K562 (cell line): Measurements from ENCODE around the gene TNFRSF18. TPM values are rescaled to one million over a fixed set of nuclear protein-coding genes. Genes with fewer than 3 reads are reported as not detected.

Source experiments
- ATAC-seq: fragments of 200-7000 bp; cut with Tn5 transposase; 3 replicates; pipeline ENCODE4 v1.9.1; 2020; ENCODE audit warnings: moderate library complexity
- BruUV-seq: library from RNA; stranded (reverse); fragments of 400-500 nt; replicated peaks from 2 replicates; lab custom pipeline; 2021; lab: Mats Ljungman, UMichigan
- CTCF ChIA-PET: fragments of 300-600 bp; formaldehyde crosslinking; extraction: SDS; loops from one replicate; lab custom pipeline; 2021; ENCODE audit warnings: low intra/inter-chr PET ratio; lab: Yijun Ruan, JAX
- POLR2A ChIA-PET: fragments of 300-600, 350-650 bp; sonication (Branson Sonifier 250); formaldehyde crosslinking; extraction: SDS; loops from one replicate; lab custom pipeline; 2021; ENCODE audit warnings: antibody characterized with exemption, inconsistent platforms; lab: Yijun Ruan, JAX
- DNase-seq, 4 experiments: peaks; one replicate each; pipeline versions ENCODE4 v3.0.0 to v3.0.0-alpha.2; 2011 to 2018; ENCODE audit warnings: low spot score in 3 of 4, mixed read lengths in 3 of 4; ENCODE audit errors: extremely low read depth in 1 of 4
- FAIRE-seq: peaks from 2 replicates; lab custom pipeline; 2011; peaks lifted over from hg19 to GRCh38; lab: Jason Lieb, UNC
- H2AFZ ChIP-seq: 2 replicates; pipeline ENCODE4 v1.6.0; 2011; ENCODE audit warnings: low read depth, low read length, control low read depth, inconsistent platforms
- H3K27ac ChIP-seq: fragments of 200-600 bp; 3 replicates; pipeline ENCODE4 v1.8.0; 2011; ENCODE audit warnings: low read depth, mild to moderate bottlenecking, control low read depth, inconsistent platforms, low read length, moderate library complexity, mixed read lengths; ENCODE audit errors: extremely low read depth
- H3K27me3 ChIP-seq, 2 experiments: fragments of 300-600 bp in 1 of 2; 2 replicates in 1 of 2; 3 replicates in 1 of 2; pipeline versions ENCODE4 v1.6.0 to v1.8.0; 2011; ENCODE audit warnings: inconsistent platforms in 2 of 2, low read length in 2 of 2, mild to moderate bottlenecking in 1 of 2, mixed read lengths in 1 of 2, moderate library complexity in 1 of 2; ENCODE audit not compliant: control insufficient read depth in 2 of 2, insufficient read depth in 2 of 2
- H3K36me3 ChIP-seq: fragments of 300-600 bp; 3 replicates; pipeline ENCODE4 v1.8.0; 2011; ENCODE audit warnings: mild to moderate bottlenecking, low read length, inconsistent platforms; ENCODE audit not compliant: control insufficient read depth, insufficient read depth
- H3K4me1 ChIP-seq, 2 experiments: fragments of 200-600 bp in 1 of 2; replicated peaks in 1 of 2; 2 replicates in 1 of 2; 3 replicates in 1 of 2; pipeline versions ENCODE4 v1.5.1 to v1.8.0; 2011; ENCODE audit warnings: inconsistent platforms in 2 of 2, low read length in 2 of 2, mild to moderate bottlenecking in 1 of 2, mixed read lengths in 1 of 2, moderate library complexity in 1 of 2; ENCODE audit not compliant: control insufficient read depth in 2 of 2, insufficient read depth in 2 of 2
- H3K4me2 ChIP-seq: 2 replicates; pipeline ENCODE4 v1.6.1; 2011; ENCODE audit warnings: low read length, control low read depth, inconsistent platforms, mixed read lengths; ENCODE audit not compliant: insufficient read depth
- H3K4me3 ChIP-seq: fragments of 200-600 bp; sonication (generic), shearing (Covaris generic); 2 replicates; pipeline ENCODE4 v1.5.1; 2016; ENCODE audit warnings: control low read depth, inconsistent platforms
- H3K79me2 ChIP-seq: fragments of 200-600 bp; 3 replicates; pipeline ENCODE4 v1.8.0; 2011; ENCODE audit warnings: low read length, inconsistent platforms; ENCODE audit not compliant: control insufficient read depth, insufficient read depth
- H3K9ac ChIP-seq, 2 experiments: 2 replicates each; pipeline versions ENCODE4 v1.6.0 to v1.6.1; 2011; ENCODE audit warnings: low read depth in 2 of 2, low read length in 2 of 2, control low read depth in 1 of 2, inconsistent platforms in 1 of 2, mild to moderate bottlenecking in 1 of 2, mixed read lengths in 1 of 2; ENCODE audit not compliant: insufficient read depth in 1 of 2
- H3K9me1 ChIP-seq: one replicate; pipeline ENCODE4 v1.6.0; 2011; ENCODE audit warnings: inconsistent platforms, mild to moderate bottlenecking, low read length, moderate library complexity; ENCODE audit not compliant: control insufficient read depth, insufficient read depth
- H3K9me3 ChIP-seq: replicated peaks from 2 replicates; pipeline ENCODE4 v1.5.1; 2011; ENCODE audit warnings: low read depth, low read length, inconsistent platforms; ENCODE audit not compliant: control insufficient read depth, insufficient read depth
- H4K20me1 ChIP-seq: replicated peaks from 2 replicates; pipeline ENCODE4 v1.6.1; 2011; ENCODE audit warnings: low read length, inconsistent platforms, mixed read lengths; ENCODE audit not compliant: control insufficient read depth, insufficient read depth
- CBFB ChIP-seq: sonication (generic); formaldehyde crosslinking; IDR thresholded peaks from 2 replicates; pipeline ENCODE4 v1.4.0; 2020; ENCODE audit warnings: mild to moderate bottlenecking, missing genetic modification reagents
- E2F3 ChIP-seq: fragments of 250-450 bp; sonication (Bioruptor Pico); IDR thresholded peaks from 2 replicates; pipeline ENCODE4 v1.4.0; 2020; ENCODE audit warnings: mild to moderate bottlenecking
- FOXP1 ChIP-seq: sonication (generic); formaldehyde crosslinking; IDR thresholded peaks from 2 replicates; pipeline ENCODE4 v1.8.0; 2022; ENCODE audit warnings: mild to moderate bottlenecking, missing genetic modification reagents
- HDGF ChIP-seq: fragments of 450-650 bp; IDR thresholded peaks from 2 replicates; pipeline ENCODE4 v1.6.1; 2016
- HIVEP1 ChIP-seq: fragments of 250-450 bp; sonication (Bioruptor Pico); IDR thresholded peaks from 2 replicates; pipeline ENCODE4 v1.4.0; 2020; ENCODE audit warnings: mild to moderate bottlenecking
- KDM1A ChIP-seq, 2 experiments: fragments of 450-650 bp; IDR thresholded peaks; 2 replicates each; pipeline ENCODE4 v1.6.1; 2016; ENCODE audit warnings: mild to moderate bottlenecking in 2 of 2
- MAFF ChIP-seq: IDR thresholded peaks from 2 replicates; pipeline ENCODE4 v1.6.1; 2012; ENCODE audit warnings: low read length, improper control_type of control experiment
- MCM2 ChIP-seq: fragments of 450-650 bp; IDR thresholded peaks from 2 replicates; pipeline ENCODE4 v1.6.1; 2017; ENCODE audit warnings: low read depth, mild to moderate bottlenecking
- MCM5 ChIP-seq: fragments of 450-650 bp; IDR thresholded peaks from 2 replicates; pipeline ENCODE4 v1.6.1; 2016; ENCODE audit warnings: low read depth
- POLR2A ChIP-seq: fragments of 450-650 bp; conservative IDR thresholded peaks from 2 replicates; pipeline ENCODE4 v1.6.1; 2016
- SIN3B ChIP-seq: fragments of 450-650 bp; IDR thresholded peaks from 2 replicates; pipeline ENCODE4 v1.6.1; 2017; ENCODE audit warnings: low read depth, mild to moderate bottlenecking, moderate library complexity
- ZNF589 ChIP-seq: fragments of 200-800 bp; sonication (Bioruptor generic); IDR thresholded peaks from 2 replicates; pipeline ENCODE4 v1.6.1; 2016; ENCODE audit warnings: low read depth, missing genetic modification characterization, missing compliant biosample characterization
- WGBS: fragments of 100-300 bp; shearing (Covaris generic); methylation state at CpG from one replicate; pipeline ENCODE4 v1.1.6; 2016; ENCODE audit warnings: low coverage, mixed read lengths; ENCODE audit not compliant: insufficient coverage; ENCODE audit errors: missing lambda C conversion rate; 5-methylcytosine and 5-hydroxymethylcytosine counted together
- in situ Hi-C: fragments of 300-500 bp; cut with MboI; formaldehyde crosslinking; loops from 4 replicates; pipeline ENCODE4 v1.15.0; 2018; ENCODE audit warnings: inconsistent platforms, mixed read lengths
- intact Hi-C: fragments of 100-400 bp; cut with micrococcal nuclease; formaldehyde crosslinking; loops from 2 replicates; pipeline ENCODE4 v1.14.2; 2022
- polyA plus RNA-seq, 8 experiments: library from polyadenylated mRNA; depleted of rRNA in 4 of 8; stranded (reverse) in 5 of 8; unstranded in 3 of 8; fragments of >200 nt; fragmentation: Nextera tagmentation in 2 of 8; fragmentation: Illumina TruSeq in 1 of 8; extraction: Ambion mirVana in 2 of 8; extraction: Trizol in 1 of 8; gene quantifications; 2 replicates each; pipeline versions ENCODE4 v1.2.1 to v1.2.3, GENCODE V29; 2011 to 2014; ENCODE audit warnings: inconsistent platforms in 1 of 8, missing spikeins in 1 of 8
- total RNA-seq, 7 experiments: library from RNA; depleted of rRNA in 6 of 7; stranded (reverse); fragments of >200 nt in 6 of 7; fragmentation: Illumina TruSeq in 2 of 7; extraction: Trizol in 2 of 7; gene quantifications; 2 replicates each; pipeline versions ENCODE4 v1.2.1 to v1.2.3, GENCODE V29; 2011 to 2021; ENCODE audit warnings: low replicate concordance in 1 of 7
- TF ChIP-seq, protein P1 (sequence below): sonication (generic); formaldehyde crosslinking; IDR thresholded peaks from 2 replicates; pipeline ENCODE4 v1.9.0; 2022; ENCODE audit warnings: mild to moderate bottlenecking, missing genetic modification reagents
- TF ChIP-seq, protein P2 (sequence below): fragments of 200-800 bp; sonication (Bioruptor generic); IDR thresholded peaks from 2 replicates; pipeline ENCODE4 v1.6.1; 2017; ENCODE audit warnings: missing genetic modification characterization, missing compliant biosample characterization
- TF ChIP-seq, protein P3 (sequence below): fragments of 450-650 bp; formaldehyde crosslinking; IDR thresholded peaks from 2 replicates; pipeline ENCODE4 v1.4.0; 2020; ENCODE audit warnings: mild to moderate bottlenecking, moderate library complexity
- TF ChIP-seq, protein P4 (sequence below), 2 experiments: fragments of 450-650 bp in 1 of 2; IDR thresholded peaks; 2 replicates each; pipeline ENCODE4 v1.6.1; 2011 to 2017; ENCODE audit warnings: low read depth in 2 of 2, antibody characterized with exemption in 1 of 2, borderline replicate concordance in 1 of 2, low read length in 1 of 2, mild to moderate bottlenecking in 1 of 2, mixed read lengths in 1 of 2; ENCODE audit not compliant: control insufficient read depth in 1 of 2

TNFRSF18 gene
- total and polyA plus RNA-seq, 9 of the 15 experiments (the other 6 are each of a cell fraction or from before 2014, with no cell fraction given), result 0.24 to 0.27 TPM; not detected in 7

DNA sequence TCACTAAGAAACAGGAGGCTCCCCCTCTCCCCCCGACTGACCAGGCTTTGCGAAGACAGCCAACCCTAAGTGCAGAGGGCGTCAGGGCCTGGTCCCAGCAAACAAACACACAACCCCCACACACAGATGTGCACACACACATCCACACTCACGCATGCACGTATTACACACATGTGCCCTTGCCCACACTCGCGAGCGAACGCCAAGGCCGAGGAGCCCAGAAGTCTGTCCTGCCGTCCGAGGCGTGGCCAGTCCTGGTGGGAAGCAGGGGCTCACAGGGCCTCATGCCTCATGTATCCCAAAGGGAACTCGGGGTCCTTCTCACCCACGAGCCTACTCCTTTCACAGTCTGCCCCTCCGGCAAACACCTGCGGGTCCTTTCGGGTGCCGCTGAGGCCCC is 23.4 kb upstream of the TNFRSF18 start (continued):
- TF ChIP-seq, protein P1, sequence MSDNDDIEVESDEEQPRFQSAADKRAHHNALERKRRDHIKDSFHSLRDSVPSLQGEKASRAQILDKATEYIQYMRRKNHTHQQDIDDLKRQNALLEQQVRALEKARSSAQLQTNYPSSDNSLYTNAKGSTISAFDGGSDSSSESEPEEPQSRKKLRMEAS (CRISPR knock-in tag), result peak; percentile 52; the same call in 1 of the 2 replicates
- TF ChIP-seq, protein P2, sequence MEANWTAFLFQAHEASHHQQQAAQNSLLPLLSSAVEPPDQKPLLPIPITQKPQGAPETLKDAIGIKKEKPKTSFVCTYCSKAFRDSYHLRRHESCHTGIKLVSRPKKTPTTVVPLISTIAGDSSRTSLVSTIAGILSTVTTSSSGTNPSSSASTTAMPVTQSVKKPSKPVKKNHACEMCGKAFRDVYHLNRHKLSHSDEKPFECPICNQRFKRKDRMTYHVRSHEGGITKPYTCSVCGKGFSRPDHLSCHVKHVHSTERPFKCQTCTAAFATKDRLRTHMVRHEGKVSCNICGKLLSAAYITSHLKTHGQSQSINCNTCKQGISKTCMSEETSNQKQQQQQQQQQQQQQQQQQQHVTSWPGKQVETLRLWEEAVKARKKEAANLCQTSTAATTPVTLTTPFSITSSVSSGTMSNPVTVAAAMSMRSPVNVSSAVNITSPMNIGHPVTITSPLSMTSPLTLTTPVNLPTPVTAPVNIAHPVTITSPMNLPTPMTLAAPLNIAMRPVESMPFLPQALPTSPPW (CRISPR knock-in tag), result no peak
- no peak for TF ChIP-seq CBFB (CRISPR knock-in tag)
- no peak for TF ChIP-seq HIVEP1 (CRISPR knock-in tag)
- no peak for TF ChIP-seq MCM2
- no peak for TF ChIP-seq FOXP1 (CRISPR knock-in tag)
- TF ChIP-seq MAFF, result no peak
- no peak for TF ChIP-seq POLR2A
- TF ChIP-seq ZNF589 (CRISPR knock-in tag), result no peak

DNA sequence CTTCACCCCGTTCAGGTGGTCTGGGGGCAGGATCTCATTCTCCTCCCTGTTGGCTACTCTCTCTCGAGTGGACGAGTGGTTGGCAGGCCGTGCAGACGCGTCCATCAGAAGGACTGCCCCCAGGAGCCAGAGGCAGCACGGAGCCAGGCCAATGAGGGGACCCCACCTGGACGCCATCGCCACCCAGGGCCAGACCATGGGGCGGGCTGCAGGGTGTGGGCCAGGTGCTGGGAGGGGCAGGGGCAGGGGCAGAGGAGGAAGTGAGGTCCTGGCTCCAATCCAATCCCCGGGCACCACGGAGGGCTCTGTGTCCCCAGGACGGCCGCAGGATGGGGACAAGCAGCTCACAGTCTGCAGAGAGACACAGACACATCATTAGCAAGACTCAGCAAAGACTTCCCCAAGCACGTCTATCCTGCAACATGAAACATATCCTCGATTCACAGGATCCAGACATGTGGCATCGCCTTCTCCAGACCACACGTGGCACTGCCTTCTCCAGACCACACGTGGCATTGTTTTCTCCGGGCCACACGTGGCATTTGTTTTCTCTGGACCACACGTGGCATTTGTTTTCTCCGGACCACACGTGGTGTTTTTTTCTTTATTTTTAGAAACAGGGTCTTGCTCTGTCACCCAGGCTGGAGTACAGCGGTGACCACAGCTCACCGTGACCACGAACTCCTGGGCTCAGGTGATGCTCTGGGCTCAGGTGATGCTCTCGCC is 22.4 kb upstream of the TNFRSF18 start:
- intact Hi-C loops, result no loop called here
- H3K4me2 ChIP-seq, result no peak overlapping the region
- no peak for TF ChIP-seq HDGF
- no peak for TF ChIP-seq SIN3B
- TF ChIP-seq, protein P3, sequence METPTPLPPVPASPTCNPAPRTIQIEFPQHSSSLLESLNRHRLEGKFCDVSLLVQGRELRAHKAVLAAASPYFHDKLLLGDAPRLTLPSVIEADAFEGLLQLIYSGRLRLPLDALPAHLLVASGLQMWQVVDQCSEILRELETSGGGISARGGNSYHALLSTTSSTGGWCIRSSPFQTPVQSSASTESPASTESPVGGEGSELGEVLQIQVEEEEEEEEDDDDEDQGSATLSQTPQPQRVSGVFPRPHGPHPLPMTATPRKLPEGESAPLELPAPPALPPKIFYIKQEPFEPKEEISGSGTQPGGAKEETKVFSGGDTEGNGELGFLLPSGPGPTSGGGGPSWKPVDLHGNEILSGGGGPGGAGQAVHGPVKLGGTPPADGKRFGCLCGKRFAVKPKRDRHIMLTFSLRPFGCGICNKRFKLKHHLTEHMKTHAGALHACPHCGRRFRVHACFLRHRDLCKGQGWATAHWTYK, result peak; percentile 97
- TF ChIP-seq MCM5, result no peak
- no peak for TF ChIP-seq E2F3
- TF ChIP-seq, protein P4, sequence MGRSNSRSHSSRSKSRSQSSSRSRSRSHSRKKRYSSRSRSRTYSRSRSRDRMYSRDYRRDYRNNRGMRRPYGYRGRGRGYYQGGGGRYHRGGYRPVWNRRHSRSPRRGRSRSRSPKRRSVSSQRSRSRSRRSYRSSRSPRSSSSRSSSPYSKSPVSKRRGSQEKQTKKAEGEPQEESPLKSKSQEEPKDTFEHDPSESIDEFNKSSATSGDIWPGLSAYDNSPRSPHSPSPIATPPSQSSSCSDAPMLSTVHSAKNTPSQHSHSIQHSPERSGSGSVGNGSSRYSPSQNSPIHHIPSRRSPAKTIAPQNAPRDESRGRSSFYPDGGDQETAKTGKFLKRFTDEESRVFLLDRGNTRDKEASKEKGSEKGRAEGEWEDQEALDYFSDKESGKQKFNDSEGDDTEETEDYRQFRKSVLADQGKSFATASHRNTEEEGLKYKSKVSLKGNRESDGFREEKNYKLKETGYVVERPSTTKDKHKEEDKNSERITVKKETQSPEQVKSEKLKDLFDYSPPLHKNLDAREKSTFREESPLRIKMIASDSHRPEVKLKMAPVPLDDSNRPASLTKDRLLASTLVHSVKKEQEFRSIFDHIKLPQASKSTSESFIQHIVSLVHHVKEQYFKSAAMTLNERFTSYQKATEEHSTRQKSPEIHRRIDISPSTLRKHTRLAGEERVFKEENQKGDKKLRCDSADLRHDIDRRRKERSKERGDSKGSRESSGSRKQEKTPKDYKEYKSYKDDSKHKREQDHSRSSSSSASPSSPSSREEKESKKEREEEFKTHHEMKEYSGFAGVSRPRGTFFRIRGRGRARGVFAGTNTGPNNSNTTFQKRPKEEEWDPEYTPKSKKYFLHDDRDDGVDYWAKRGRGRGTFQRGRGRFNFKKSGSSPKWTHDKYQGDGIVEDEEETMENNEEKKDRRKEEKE (IDR thresholded peaks at IDR 0.05; ENCODE audit: borderline replicate concordance in 1 of 2, control insufficient read depth in 1 of 2, low read depth in 2 of 2, low read length in 1 of 2), result 0 out of 4 replicates have a peak, but pooled peaks of 1 of the 2 experiments have one; percentile 46
- TF ChIP-seq KDM1A (IDR thresholded peaks at IDR 0.05), result peak in 1 of 2 experiments; percentile 15; a peak in 1 of 4 replicates

More for the DNA sequence above, 22.4 kb upstream of the TNFRSF18 start:
- ChIA-PET CTCF (no interaction called here), POLR2A (interaction anchor here (0.6 to 1.5 kb wide), 5 partner anchors 9 to 356 kb away, joined by 3 to 4 read pairs (median 3); no protein-coding TSS in a partner anchor)
- H2AFZ ChIP-seq, result no peak overlapping the region
- in situ Hi-C loops, result no loop called here
- peaks cover 71% of the 10 kb centered on the region; the same call in 2 of the 3 replicates for H3K36me3 ChIP-seq
- no peak for FAIRE-seq
- no TSS peak for BruUV-seq
- DNase-seq, result no peak
- H3K4me1 ChIP-seq, result peaks cover 6 to 72% of the 10 kb centered on the region in 2 experiments; a peak in 4 of 5 replicates
- no peak overlapping the region for H3K4me3 ChIP-seq
- no peak overlapping the region for H3K27ac ChIP-seq
- peaks cover 89% of the 10 kb centered on the region for H3K79me2 ChIP-seq
- no peaks in the 10 kb centered on the region for H3K27me3 ChIP-seq
- H3K9ac ChIP-seq, result no peak overlapping the region; a peak in 1 of 4 replicates
- ATAC-seq, result no peak
- H3K9me3 ChIP-seq, result peaks cover 9% of the 10 kb centered on the region
- no peaks in the 10 kb centered on the region for H3K9me1 ChIP-seq
- WGBS, result 98% methylated on average over 24 of the region's 28 CpGs
- H4K20me1 ChIP-seq, result peaks cover 6% of the 10 kb centered on the region; the same call in 1 of the 2 replicates
